Gastroesophageal sphincter (tissue), 3 donors: ENCODE data around the gene CLEC2L.

Experiments used
- POLR2A ChIP-seq, 2 donors: fragments of 450-650 bp; IDR thresholded peaks; one replicate each; pipeline ENCODE4 v1.6.1; 2017; ENCODE audit warnings: antibody characterized with exemption in 2 of 2, mild to moderate bottlenecking in 2 of 2, moderate library complexity in 1 of 2
- POLR2AphosphoS5 ChIP-seq: sonication (generic); formaldehyde crosslinking; IDR thresholded peaks from one replicate; pipeline ENCODE4 v1.6.1; 2017; ENCODE audit warnings: antibody characterized with exemption
- TF ChIP-seq, protein P1 (sequence below), 4 experiments: fragments of 200-600 bp in 2 of 4; fragments of 450-650 bp in 2 of 4; sonication (generic) in 1 of 4; IDR thresholded peaks; one replicate each; pipeline ENCODE4 v1.5.1; 2017 to 2019; ENCODE audit warnings: antibody characterized with exemption in 4 of 4, mild to moderate bottlenecking in 2 of 4, moderate library complexity in 2 of 4

- TF ChIP-seq, protein P1, sequence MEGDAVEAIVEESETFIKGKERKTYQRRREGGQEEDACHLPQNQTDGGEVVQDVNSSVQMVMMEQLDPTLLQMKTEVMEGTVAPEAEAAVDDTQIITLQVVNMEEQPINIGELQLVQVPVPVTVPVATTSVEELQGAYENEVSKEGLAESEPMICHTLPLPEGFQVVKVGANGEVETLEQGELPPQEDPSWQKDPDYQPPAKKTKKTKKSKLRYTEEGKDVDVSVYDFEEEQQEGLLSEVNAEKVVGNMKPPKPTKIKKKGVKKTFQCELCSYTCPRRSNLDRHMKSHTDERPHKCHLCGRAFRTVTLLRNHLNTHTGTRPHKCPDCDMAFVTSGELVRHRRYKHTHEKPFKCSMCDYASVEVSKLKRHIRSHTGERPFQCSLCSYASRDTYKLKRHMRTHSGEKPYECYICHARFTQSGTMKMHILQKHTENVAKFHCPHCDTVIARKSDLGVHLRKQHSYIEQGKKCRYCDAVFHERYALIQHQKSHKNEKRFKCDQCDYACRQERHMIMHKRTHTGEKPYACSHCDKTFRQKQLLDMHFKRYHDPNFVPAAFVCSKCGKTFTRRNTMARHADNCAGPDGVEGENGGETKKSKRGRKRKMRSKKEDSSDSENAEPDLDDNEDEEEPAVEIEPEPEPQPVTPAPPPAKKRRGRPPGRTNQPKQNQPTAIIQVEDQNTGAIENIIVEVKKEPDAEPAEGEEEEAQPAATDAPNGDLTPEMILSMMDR (IDR thresholded peaks at IDR 0.05) = no peak
- TF ChIP-seq POLR2A (IDR thresholded peaks at IDR 0.05) (no peak), POLR2AphosphoS5 (no peak)
Observed at GRCh38 chr7:139563856-139564255, 40.4 kb downstream of the CLEC2L start.
